Chondrocyte (in vitro differentiated cells): ENCODE measurements around the gene PCDH17. TPM values are rescaled to one million over a fixed set of nuclear protein-coding genes. Genes with fewer than 3 reads are reported as not detected.

Source experiments
- DNase-seq: peaks from one replicate; pipeline ENCODE4 v3.0.0; 2021; ENCODE audit warnings: mixed read lengths, low spot score
- H3K27ac Mint-ChIP-seq: one replicate; pipeline ENCODE4 v1.8.0; 2021; ENCODE audit warnings: mild to moderate bottlenecking, moderate library complexity, mixed read lengths; ENCODE audit not compliant: unreplicated experiment
- H3K27me3 Mint-ChIP-seq: 2 replicates; pipeline ENCODE4 v1.8.0; 2021; ENCODE audit warnings: low read depth, mixed read lengths
- H3K36me3 Mint-ChIP-seq: 2 replicates; pipeline ENCODE4 v1.8.0; 2021; ENCODE audit warnings: low read depth, mixed read lengths
- H3K4me1 Mint-ChIP-seq: 2 replicates; pipeline ENCODE4 v1.8.0; 2021; ENCODE audit warnings: low read depth, mild to moderate bottlenecking, mixed read lengths
- H3K4me3 Mint-ChIP-seq: one replicate; pipeline ENCODE4 v1.8.0; 2021; ENCODE audit warnings: mild to moderate bottlenecking, moderate library complexity, mixed read lengths; ENCODE audit not compliant: unreplicated experiment
- H3K9me3 Mint-ChIP-seq: 2 replicates; pipeline ENCODE4 v1.8.0; 2021; ENCODE audit warnings: low read depth, mixed read lengths
- CTCF ChIP-seq: fragments of 200-600 bp; sonication (generic); IDR thresholded peaks from 2 replicates; pipeline ENCODE4 v1.5.0; 2021; ENCODE audit warnings: antibody characterized with exemption, mild to moderate bottlenecking, moderate library complexity
- total RNA-seq: library from RNA; stranded (reverse); gene quantifications from 3 replicates; pipeline ENCODE4 v1.2.1, GENCODE V29; 2021

The PCDH17 gene
- total RNA-seq, 1 donor from 2014 or later: 0.32 TPM

GRCh38 chr13:57675526-57675925, 44.0 kb downstream of the PCDH17 start:
- DNase-seq: no peak
- Mint-ChIP-seq H3K4me1 (no peaks in the 10 kb centered on the region), H3K36me3 (no peaks in the 10 kb centered on the region), H3K4me3 (no peak overlapping the region), H3K27ac (no peak overlapping the region), H3K9me3 (peaks cover 10% of the 10 kb centered on the region), H3K27me3 (no peaks in the 10 kb centered on the region)
- TF ChIP-seq CTCF: no peak

- Mint-ChIP-seq H3K27me3 (no peaks in the 10 kb centered on the region), H3K36me3 (no peaks in the 10 kb centered on the region), H3K9me3 (peaks cover 10% of the 10 kb centered on the region), H3K27ac (no peak overlapping the region), H3K4me1 (no peaks in the 10 kb centered on the region), H3K4me3 (no peak overlapping the region)
- no peak for DNase-seq
- TF ChIP-seq CTCF: no peak
Observed at GRCh38 chr13:57680609-57681008, 49.1 kb downstream of the PCDH17 start.

- no peaks in the 10 kb centered on the region for H3K4me1 Mint-ChIP-seq
- H3K27ac Mint-ChIP-seq: no peak overlapping the region
- H3K4me3 Mint-ChIP-seq: no peak overlapping the region
- DNase-seq: no peak
- H3K27me3 Mint-ChIP-seq: no peaks in the 10 kb centered on the region
- no peaks in the 10 kb centered on the region for H3K36me3 Mint-ChIP-seq
- H3K9me3 Mint-ChIP-seq: peaks cover 6% of the 10 kb centered on the region
- TF ChIP-seq CTCF: no peak
Observed at GRCh38 chr13:57682128-57682716, 50.7 kb downstream of the PCDH17 start.

- TF ChIP-seq CTCF: no peak
- H3K4me3 Mint-ChIP-seq: no peak overlapping the region
- no peak for DNase-seq
- H3K27ac Mint-ChIP-seq: no peak overlapping the region
- no peaks in the 10 kb centered on the region for H3K9me3 Mint-ChIP-seq
- H3K4me1 Mint-ChIP-seq: no peaks in the 10 kb centered on the region
- no peaks in the 10 kb centered on the region for H3K36me3 Mint-ChIP-seq
- H3K27me3 Mint-ChIP-seq: no peaks in the 10 kb centered on the region
Observed at GRCh38 chr13:57698851-57699250, 67.3 kb downstream of the PCDH17 start.

- Mint-ChIP-seq H3K4me1 (no peaks in the 10 kb centered on the region), H3K27ac (no peak overlapping the region), H3K4me3 (no peak overlapping the region), H3K9me3 (no peaks in the 10 kb centered on the region), H3K27me3 (no peaks in the 10 kb centered on the region), H3K36me3 (no peaks in the 10 kb centered on the region)
- no peak for TF ChIP-seq CTCF
- DNase-seq: no peak
Observed at GRCh38 chr13:57704031-57704430, 72.5 kb downstream of the PCDH17 start.
